ENCODE measurements around the gene MAGI2. TPM values are rescaled to one million over a fixed set of nuclear protein-coding genes. Genes with fewer than 3 reads are reported as not detected.

Gene MAGI2
- total RNA-seq, 2 donors from 2014 or later: 18.3 to 31.8 TPM

GRCh38 chr7:78529392-78529791, 924.1 kb downstream of the MAGI2 start:
- ATAC-seq (ENCODE audit: insufficient number of reproducible peaks, low FRiP score, low read depth) (no peak), DNase-seq (ENCODE audit: low spot score) (no peak)
- Histone ChIP-seq H3K27me3 (replicated peaks; ENCODE audit: insufficient read depth) (no peaks in the 10 kb centered on the region), H3K36me3 (no peaks in the 10 kb centered on the region), H3K4me1 (ENCODE audit: control insufficient read depth in 1 of 2, low read depth in 2 of 2) (no peaks in the 10 kb centered on the region), H3K9me3 (no peaks in the 10 kb centered on the region), H3K27ac (no peak overlapping the region), H3K4me3 (no peak overlapping the region)
- TF ChIP-seq, protein P1, sequence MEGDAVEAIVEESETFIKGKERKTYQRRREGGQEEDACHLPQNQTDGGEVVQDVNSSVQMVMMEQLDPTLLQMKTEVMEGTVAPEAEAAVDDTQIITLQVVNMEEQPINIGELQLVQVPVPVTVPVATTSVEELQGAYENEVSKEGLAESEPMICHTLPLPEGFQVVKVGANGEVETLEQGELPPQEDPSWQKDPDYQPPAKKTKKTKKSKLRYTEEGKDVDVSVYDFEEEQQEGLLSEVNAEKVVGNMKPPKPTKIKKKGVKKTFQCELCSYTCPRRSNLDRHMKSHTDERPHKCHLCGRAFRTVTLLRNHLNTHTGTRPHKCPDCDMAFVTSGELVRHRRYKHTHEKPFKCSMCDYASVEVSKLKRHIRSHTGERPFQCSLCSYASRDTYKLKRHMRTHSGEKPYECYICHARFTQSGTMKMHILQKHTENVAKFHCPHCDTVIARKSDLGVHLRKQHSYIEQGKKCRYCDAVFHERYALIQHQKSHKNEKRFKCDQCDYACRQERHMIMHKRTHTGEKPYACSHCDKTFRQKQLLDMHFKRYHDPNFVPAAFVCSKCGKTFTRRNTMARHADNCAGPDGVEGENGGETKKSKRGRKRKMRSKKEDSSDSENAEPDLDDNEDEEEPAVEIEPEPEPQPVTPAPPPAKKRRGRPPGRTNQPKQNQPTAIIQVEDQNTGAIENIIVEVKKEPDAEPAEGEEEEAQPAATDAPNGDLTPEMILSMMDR (IDR thresholded peaks at IDR 0.05): no peak

GRCh38 chr7:78528964-78529363, 924.5 kb downstream of the MAGI2 start:
- H3K36me3 ChIP-seq: no peaks in the 10 kb centered on the region
- no peaks in the 10 kb centered on the region for H3K4me1 ChIP-seq (ENCODE audit: control insufficient read depth in 1 of 2, low read depth in 2 of 2)
- H3K4me3 ChIP-seq: no peak overlapping the region
- H3K27me3 ChIP-seq (replicated peaks; ENCODE audit: insufficient read depth): no peaks in the 10 kb centered on the region
- DNase-seq (ENCODE audit: low spot score) (no peak), ATAC-seq (ENCODE audit: insufficient number of reproducible peaks, low FRiP score, low read depth) (no peak)
- no peaks in the 10 kb centered on the region for H3K9me3 ChIP-seq
- TF ChIP-seq, protein P1 (IDR thresholded peaks at IDR 0.05): no peak
- no peak overlapping the region for H3K27ac ChIP-seq

GRCh38 chr7:78523930-78524329, 929.5 kb downstream of the MAGI2 start:
- Histone ChIP-seq H3K27me3 (replicated peaks; ENCODE audit: insufficient read depth) (no peaks in the 10 kb centered on the region), H3K36me3 (no peaks in the 10 kb centered on the region), H3K4me1 (ENCODE audit: control insufficient read depth in 1 of 2, low read depth in 2 of 2) (no peaks in the 10 kb centered on the region), H3K27ac (no peak overlapping the region), H3K4me3 (no peak overlapping the region), H3K9me3 (no peaks in the 10 kb centered on the region)
- TF ChIP-seq, protein P1 (IDR thresholded peaks at IDR 0.05): no peak
- ATAC-seq (ENCODE audit: insufficient number of reproducible peaks, low FRiP score, low read depth) (no peak), DNase-seq (ENCODE audit: low spot score) (no peak)

GRCh38 chr7:78521961-78522360, 931.5 kb downstream of the MAGI2 start:
- H3K9me3 ChIP-seq: no peaks in the 10 kb centered on the region
- H3K4me3 ChIP-seq: no peak overlapping the region
- TF ChIP-seq, protein P1 (IDR thresholded peaks at IDR 0.05): no peak
- no peaks in the 10 kb centered on the region for H3K36me3 ChIP-seq
- ATAC-seq (ENCODE audit: insufficient number of reproducible peaks, low FRiP score, low read depth) (no peak), DNase-seq (ENCODE audit: low spot score) (no peak)
- H3K27ac ChIP-seq: no peak overlapping the region
- no peaks in the 10 kb centered on the region for H3K4me1 ChIP-seq (ENCODE audit: control insufficient read depth in 1 of 2, low read depth in 2 of 2)
- H3K27me3 ChIP-seq (replicated peaks; ENCODE audit: insufficient read depth): no peaks in the 10 kb centered on the region

GRCh38 chr7:78516450-78516849, 937.0 kb downstream of the MAGI2 start:
- TF ChIP-seq, protein P1 (IDR thresholded peaks at IDR 0.05): no peak
- no peaks in the 10 kb centered on the region for H3K27me3 ChIP-seq (replicated peaks; ENCODE audit: insufficient read depth)
- no peaks in the 10 kb centered on the region for H3K9me3 ChIP-seq
- DNase-seq (ENCODE audit: low spot score) (no peak), ATAC-seq (ENCODE audit: insufficient number of reproducible peaks, low FRiP score, low read depth) (no peak)
- H3K27ac ChIP-seq: no peak overlapping the region
- no peaks in the 10 kb centered on the region for H3K36me3 ChIP-seq
- H3K4me1 ChIP-seq (ENCODE audit: control insufficient read depth in 1 of 2, low read depth in 2 of 2): no peaks in the 10 kb centered on the region
- no peak overlapping the region for H3K4me3 ChIP-seq
